Transverse colon (tissue), 4 donors: ENCODE data around the gene OR51S1. TPM values are rescaled to one million over a fixed set of nuclear protein-coding genes. Genes with fewer than 3 reads are reported as not detected.
A peak's percentile ranks its signal among the peaks of the same experiment; 100 is the strongest.

Source experiments
- DNase-seq: peaks from one replicate; pipeline ENCODE4 v3.0.0-alpha.2; 2019
- H3K27ac ChIP-seq, 4 donors: fragments of 200-600 bp; sonication (generic); 2 replicates each; pipeline ENCODE4 v1.5.1; 2016 to 2018; ENCODE audit warnings: inconsistent platforms in 4 of 4
- H3K27me3 ChIP-seq: fragments of 200-600 bp; sonication (generic); 2 replicates; pipeline ENCODE4 v1.5.1; 2017; ENCODE audit warnings: inconsistent platforms
- H3K36me3 ChIP-seq, 4 donors: fragments of 200-600 bp; sonication (generic); 2 replicates each; pipeline ENCODE4 v1.5.1; 2017 to 2019; ENCODE audit warnings: inconsistent platforms in 4 of 4
- H3K4me1 ChIP-seq, 4 donors: fragments of 200-600 bp; sonication (generic); 2 replicates each; pipeline ENCODE4 v1.5.1; 2017 to 2020; ENCODE audit warnings: inconsistent platforms in 4 of 4
- H3K4me3 ChIP-seq, 4 donors: fragments of 200-600 bp; sonication (generic); 1 replicate in 1 of 4; 2 replicates in 3 of 4; pipeline versions ENCODE4 v1.5.1 to v1.6.1; 2017 to 2019; ENCODE audit warnings: inconsistent platforms in 4 of 4
- H3K9me3 ChIP-seq, 2 donors: fragments of 200-600 bp; sonication (generic); 2 replicates each; pipeline ENCODE4 v1.5.1; 2017 to 2019; ENCODE audit warnings: inconsistent platforms in 2 of 2
- EP300 ChIP-seq: sonication (generic); formaldehyde crosslinking; IDR thresholded peaks from one replicate; pipeline ENCODE4 v1.6.1; 2017; ENCODE audit warnings: antibody characterized with exemption, low read depth
- POLR2A ChIP-seq: fragments of 450-650 bp; IDR thresholded peaks from one replicate; pipeline ENCODE4 v1.6.1; 2016; ENCODE audit warnings: antibody characterized with exemption, mild to moderate bottlenecking, moderate library complexity
- POLR2AphosphoS5 ChIP-seq, 3 donors: sonication (generic); formaldehyde crosslinking; IDR thresholded peaks; one replicate each; pipeline ENCODE4 v1.6.1; 2016; ENCODE audit warnings: antibody characterized with exemption in 3 of 3
- WGBS, 2 donors: methylation state at CpG; one replicate each; pipeline ENCODE4 v1.1.5; 2018; ENCODE audit warnings: low coverage in 1 of 2; 5-methylcytosine and 5-hydroxymethylcytosine counted together
- in situ Hi-C, 4 donors: fragments of 200-750 bp; cut with MboI; loops; one replicate each; pipeline versions ENCODE4 v1.15.0 to v1.15.1; 2017; ENCODE audit warnings: low sequenced_read_pairs in 3 of 4, low pct_ligation_motif_present in 1 of 4, low pct_unique_long_range_greater_than_20kb in 1 of 4
- intact Hi-C: fragments of 100-400 bp; cut with DNase I; formaldehyde crosslinking; loops from one replicate; pipeline ENCODE4 v1.15.1; 2023; ENCODE audit warnings: low total_unique reads
- total RNA-seq, 4 donors: library from RNA; depleted of rRNA; stranded (reverse); fragments of >200 nt; gene quantifications; one replicate each; pipeline ENCODE4 v1.1.0, GENCODE V29; 2016
- TF ChIP-seq, protein P1 (sequence below), 5 experiments: fragments of 200-600 bp in 3 of 5; fragments of 450-650 bp in 2 of 5; sonication (generic) in 3 of 5; IDR thresholded peaks; 1 replicate in 2 of 5; 2 replicates in 3 of 5; pipeline ENCODE4 v1.5.1; 2016 to 2017; ENCODE audit warnings: antibody characterized with exemption in 5 of 5, inconsistent platforms in 3 of 5, mild to moderate bottlenecking in 2 of 5, moderate library complexity in 1 of 5

Gene OR51S1
- not detected for total RNA-seq

DNA sequence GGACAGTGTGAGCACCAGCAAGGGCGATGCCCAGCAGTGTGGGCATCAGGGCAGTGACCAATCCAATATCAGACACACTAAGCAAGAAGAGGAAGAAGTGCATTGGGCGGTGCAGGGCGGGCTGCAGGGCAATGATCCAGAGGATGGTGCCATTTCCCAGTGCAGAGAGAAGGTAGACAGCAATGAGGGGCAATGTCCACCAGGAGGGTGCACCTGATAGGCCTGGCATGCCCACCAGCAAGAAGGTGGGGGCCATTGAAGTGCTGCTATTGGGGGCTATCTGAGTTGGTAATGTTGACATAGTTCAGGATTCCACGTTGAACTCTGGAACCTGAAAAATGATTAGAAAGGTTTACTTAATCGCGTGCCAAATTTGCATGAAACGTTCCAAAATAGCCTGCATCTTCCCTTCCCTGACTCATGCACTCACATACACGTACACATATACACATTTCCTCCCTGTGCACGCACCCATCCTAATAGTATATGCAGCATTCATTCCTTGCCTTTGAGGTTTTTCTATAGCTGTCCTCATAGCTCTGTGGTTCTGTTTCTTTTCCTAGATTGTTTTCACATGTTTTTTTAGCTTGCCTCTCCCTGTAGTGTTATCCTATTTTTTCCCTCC lies at the start of gene OR51S1:
OR51S1 (minus strand) TSS at position 301 of the 625 bp plus-strand sequence; CDS start at position 301, 0 bp downstream.
- WGBS, 2 donors, result 51 to 87% methylated on average over 5 to 9 of the region's 9 CpGs
- DNase-seq, result no peak

DNA sequence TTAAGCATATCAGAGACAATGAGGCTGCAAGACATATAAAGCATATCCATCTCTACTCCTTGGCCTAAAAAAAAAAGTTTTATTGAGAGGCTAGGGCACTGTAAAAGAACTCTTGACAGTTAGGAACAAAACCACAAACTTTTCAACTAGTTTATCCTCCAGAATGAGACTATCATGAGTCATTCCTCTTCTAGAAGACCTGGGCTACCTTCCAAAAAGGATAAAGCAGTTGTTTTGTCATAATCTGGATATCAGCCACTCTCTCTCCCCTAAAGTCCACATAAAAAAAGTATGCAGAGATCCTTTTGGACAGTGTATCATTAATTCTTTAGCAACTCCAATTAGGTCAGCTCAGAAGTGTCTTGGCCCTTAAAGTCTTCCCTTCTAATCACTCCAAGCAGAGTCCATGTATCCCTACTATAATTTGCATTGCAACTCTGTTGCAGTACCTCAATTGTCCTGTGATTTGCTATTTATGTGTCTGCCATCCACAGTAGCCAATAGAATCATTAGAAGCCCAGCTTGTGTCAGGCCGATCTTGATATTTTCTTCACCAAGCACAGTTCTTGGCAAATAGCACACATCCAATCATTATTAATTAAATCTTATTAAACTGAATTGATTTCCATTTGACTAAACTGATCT lies 43.1 kb upstream of the OR51S1 start:
- WGBS, 2 donors, result 82 to 100% methylated on average over 1 of the region's 1 CpG
- TF ChIP-seq, protein P1, sequence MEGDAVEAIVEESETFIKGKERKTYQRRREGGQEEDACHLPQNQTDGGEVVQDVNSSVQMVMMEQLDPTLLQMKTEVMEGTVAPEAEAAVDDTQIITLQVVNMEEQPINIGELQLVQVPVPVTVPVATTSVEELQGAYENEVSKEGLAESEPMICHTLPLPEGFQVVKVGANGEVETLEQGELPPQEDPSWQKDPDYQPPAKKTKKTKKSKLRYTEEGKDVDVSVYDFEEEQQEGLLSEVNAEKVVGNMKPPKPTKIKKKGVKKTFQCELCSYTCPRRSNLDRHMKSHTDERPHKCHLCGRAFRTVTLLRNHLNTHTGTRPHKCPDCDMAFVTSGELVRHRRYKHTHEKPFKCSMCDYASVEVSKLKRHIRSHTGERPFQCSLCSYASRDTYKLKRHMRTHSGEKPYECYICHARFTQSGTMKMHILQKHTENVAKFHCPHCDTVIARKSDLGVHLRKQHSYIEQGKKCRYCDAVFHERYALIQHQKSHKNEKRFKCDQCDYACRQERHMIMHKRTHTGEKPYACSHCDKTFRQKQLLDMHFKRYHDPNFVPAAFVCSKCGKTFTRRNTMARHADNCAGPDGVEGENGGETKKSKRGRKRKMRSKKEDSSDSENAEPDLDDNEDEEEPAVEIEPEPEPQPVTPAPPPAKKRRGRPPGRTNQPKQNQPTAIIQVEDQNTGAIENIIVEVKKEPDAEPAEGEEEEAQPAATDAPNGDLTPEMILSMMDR (IDR thresholded peaks at IDR 0.05), result peak in 2 of 5 experiments; percentile 10
- TF ChIP-seq POLR2A, result no peak
- H3K27me3 ChIP-seq, result no peaks in the 10 kb centered on the region
- H3K4me1 ChIP-seq, result no peaks in the 10 kb centered on the region
- no peak for DNase-seq
- no peak overlapping the region for H3K27ac ChIP-seq
- intact Hi-C loops (no loop called here), in situ Hi-C loops (no loop called here)
- H3K4me3 ChIP-seq, result no peak overlapping the region
- no peaks in the 10 kb centered on the region for H3K36me3 ChIP-seq
- no peaks in the 10 kb centered on the region for H3K9me3 ChIP-seq

More for the DNA sequence above, at the start of gene OR51S1:
- Histone ChIP-seq H3K36me3 (no peaks in the 10 kb centered on the region), H3K27me3 (no peaks in the 10 kb centered on the region), H3K4me3 (no peak within 1 kb of the TSS), H3K9me3 (no peaks in the 10 kb centered on the region), H3K27ac (no peak within 1 kb of the TSS), H3K4me1 (no peaks in the 10 kb centered on the region)
- in situ Hi-C loops, result loop anchor here in 1 of 4 donors (25.0 kb wide), 1 partner anchor 212 kb away; the partner anchor contains the start of genes OR51D1 and OR51E1
- intact Hi-C loops, result no loop called here
- TF ChIP-seq EP300, result no peak
- TF ChIP-seq POLR2AphosphoS5 (IDR thresholded peaks at IDR 0.05), result no peak
- TF ChIP-seq, protein P1 (IDR thresholded peaks at IDR 0.05), result no peak
- no peak for TF ChIP-seq POLR2A

DNA sequence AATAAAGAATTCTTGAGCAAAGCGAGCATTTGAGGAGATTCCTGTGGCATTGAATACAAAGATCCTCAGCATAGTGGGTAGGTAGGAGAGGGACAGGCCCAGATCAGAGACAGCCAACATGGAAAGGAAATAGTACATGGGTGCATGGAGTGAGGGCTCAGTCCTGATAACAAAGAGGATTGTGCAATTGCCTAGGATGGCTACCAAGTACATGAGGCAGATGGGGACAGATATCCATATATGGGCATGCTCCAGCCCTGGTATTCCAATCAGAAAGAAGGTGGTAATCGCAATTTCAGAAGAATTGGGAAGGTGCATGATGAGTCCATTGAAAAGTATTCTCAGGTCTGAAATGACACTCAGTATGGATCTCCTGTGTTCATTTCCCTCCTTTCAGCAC lies 41.3 kb upstream of the OR51S1 start:
- no peak for DNase-seq
- in situ Hi-C loops, result no loop called here
- Histone ChIP-seq H3K9me3 (no peaks in the 10 kb centered on the region), H3K36me3 (no peaks in the 10 kb centered on the region), H3K4me3 (no peak overlapping the region), H3K4me1 (no peaks in the 10 kb centered on the region), H3K27me3 (no peaks in the 10 kb centered on the region), H3K27ac (no peak overlapping the region)
- TF ChIP-seq EP300 (no peak), POLR2AphosphoS5 (IDR thresholded peaks at IDR 0.05) (no peak), POLR2A (no peak)
- TF ChIP-seq, protein P1 (IDR thresholded peaks at IDR 0.05), result no peak
- 85 to 94% methylated on average over 2 of the region's 2 CpGs for WGBS, 2 donors
- intact Hi-C loops, result no loop called here

GRCh38 chr11:4887591-4887990 lies 38.6 kb upstream of the OR51S1 start:
- no peaks in the 10 kb centered on the region for H3K36me3 ChIP-seq
- no peak overlapping the region for H3K4me3 ChIP-seq
- no peaks in the 10 kb centered on the region for H3K9me3 ChIP-seq
- DNase-seq, result no peak
- TF ChIP-seq EP300, result no peak
- TF ChIP-seq POLR2AphosphoS5 (IDR thresholded peaks at IDR 0.05), result no peak
- no peak for TF ChIP-seq POLR2A
- TF ChIP-seq, protein P1 (IDR thresholded peaks at IDR 0.05), result no peak
- no peak overlapping the region for H3K27ac ChIP-seq
- WGBS, 2 donors, result 0% methylated on average over 1 of the region's 1 CpG
- no peaks in the 10 kb centered on the region for H3K27me3 ChIP-seq
- in situ Hi-C loops (no loop called here), intact Hi-C loops (no loop called here)
- no peaks in the 10 kb centered on the region for H3K4me1 ChIP-seq
